HUDEP-2 (cell line): ENCODE data around the gene DHCR24.
"Not testable (repeated sequence)": the region's sequence is repeated elsewhere in the genome, so short reads cannot be mapped to it uniquely, and the experiment has no call there.

Experiments
- DNase-seq, 76 experiments: peaks; one replicate each; lab custom pipeline; 2025; ENCODE audit not compliant: unreplicated experiment in 76 of 76; lab: John Stamatoyannopoulos, UW

Gene DHCR24

GRCh38 chr1:54888080-54888733 is 1.2 kb upstream of the DHCR24 start:
- DNase-seq: no peak

- peak in 13 of 76 experiments; percentile 3 to 43 (median 25) for DNase-seq
These were observed 673 bp upstream of the DHCR24 start for GRCh38 chr1:54887665-54888071.

GRCh38 chr1:54885807-54886723 is 930 bp downstream of the DHCR24 start:
- peak in 8 of 76 experiments; percentile 4 to 30 (median 18) for DNase-seq

GRCh38 chr1:54885237-54885679 is 1.7 kb downstream of the DHCR24 start:
- DNase-seq: peak in 2 of 76 experiments; percentile 3 to 7

- DNase-seq: no peak
These were observed 2.2 kb downstream of the DHCR24 start for GRCh38 chr1:54884768-54885167.

- DNase-seq: no peak
These were observed 2.8 kb downstream of the DHCR24 start for GRCh38 chr1:54884135-54884586.

GRCh38 chr1:54883349-54884102 is 3.5 kb downstream of the DHCR24 start:
- no peak for DNase-seq

GRCh38 chr1:54882519-54882918 is 4.5 kb downstream of the DHCR24 start:
- no peak for DNase-seq

GRCh38 chr1:54881604-54882003 is 5.4 kb downstream of the DHCR24 start:
- not testable (repeated sequence) for DNase-seq

GRCh38 chr1:54879872-54880271 is 7.1 kb downstream of the DHCR24 start:
- DNase-seq: no peak

- DNase-seq: no peak
These were observed 10.2 kb downstream of the DHCR24 start for GRCh38 chr1:54876814-54877213.

GRCh38 chr1:54875000-54875399 is 12.0 kb downstream of the DHCR24 start:
- DNase-seq: no peak

- no peak for DNase-seq
These were observed 12.7 kb downstream of the DHCR24 start for GRCh38 chr1:54874079-54874830.

- DNase-seq: no peak
These were observed 15.0 kb downstream of the DHCR24 start for GRCh38 chr1:54872036-54872331.

- no peak for DNase-seq
These were observed 15.5 kb downstream of the DHCR24 start for GRCh38 chr1:54871275-54872035.

- DNase-seq: no peak
These were observed 16.1 kb downstream of the DHCR24 start for GRCh38 chr1:54870869-54871268.

GRCh38 chr1:54869173-54869851 is 17.7 kb downstream of the DHCR24 start:
- DNase-seq: no peak

- no peak for DNase-seq
These were observed 19.3 kb downstream of the DHCR24 start for GRCh38 chr1:54867717-54868057.
